SKM-1 (cell line): ENCODE data around the gene ADGRG2.
A peak's percentile ranks its signal among the peaks of the same experiment; 100 is the strongest.

Experiments used
- DNase-seq: peaks from one replicate; lab custom pipeline; 2025; ENCODE audit not compliant: unreplicated experiment; lab: John Stamatoyannopoulos, UW

Gene ADGRG2

DNA sequence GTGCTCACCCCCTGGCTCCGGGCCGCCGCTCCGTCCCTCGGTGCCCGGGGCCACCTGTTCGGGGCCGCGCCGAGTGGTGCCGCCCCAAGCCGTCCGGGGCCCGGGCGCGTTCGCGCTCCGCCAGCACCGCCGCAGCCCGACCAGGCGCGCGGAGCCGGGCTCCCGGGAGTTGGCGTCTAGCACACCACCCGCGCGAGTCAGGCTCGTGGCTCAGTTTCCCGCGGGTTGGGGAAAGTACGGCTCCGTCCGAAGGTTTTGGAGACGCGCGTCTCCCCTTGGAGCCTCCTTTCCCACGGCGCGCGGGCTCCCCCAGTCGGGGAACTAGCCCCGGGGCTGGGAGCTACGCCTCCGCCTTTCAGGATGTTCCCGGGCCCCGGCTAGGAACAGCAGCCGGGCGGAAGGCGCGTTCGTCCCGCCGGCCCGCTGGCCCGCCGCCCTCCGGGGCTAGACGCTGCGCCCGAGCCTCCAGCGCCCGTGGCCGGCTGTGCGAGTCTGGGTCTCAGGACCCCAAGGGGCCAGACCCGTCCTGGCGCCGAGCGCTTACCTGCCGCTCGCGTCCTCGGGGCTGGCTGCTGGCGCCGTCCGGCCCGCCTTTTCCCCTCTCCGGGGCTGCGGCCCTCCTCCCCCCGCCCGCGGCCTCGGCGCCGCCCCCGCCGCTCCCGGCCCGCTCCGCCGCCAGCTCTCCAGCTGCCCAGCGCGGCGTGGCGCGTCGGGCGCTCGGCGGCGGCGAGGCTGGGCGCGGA, at the start of gene ADGRG2:
Gene ADGRG2, minus strand, starts transcription at position 571 of the 743 bp plus-strand sequence. CDS start 53,634 bp downstream, outside the sequence.
- no peak for DNase-seq

- no peak for DNase-seq
Observed at GRCh38 chrX:19168609-19169008, 46.3 kb upstream of the ADGRG2 start.

- DNase-seq, result no peak
Observed at GRCh38 chrX:19162851-19163250, 40.6 kb upstream of the ADGRG2 start.

DNA sequence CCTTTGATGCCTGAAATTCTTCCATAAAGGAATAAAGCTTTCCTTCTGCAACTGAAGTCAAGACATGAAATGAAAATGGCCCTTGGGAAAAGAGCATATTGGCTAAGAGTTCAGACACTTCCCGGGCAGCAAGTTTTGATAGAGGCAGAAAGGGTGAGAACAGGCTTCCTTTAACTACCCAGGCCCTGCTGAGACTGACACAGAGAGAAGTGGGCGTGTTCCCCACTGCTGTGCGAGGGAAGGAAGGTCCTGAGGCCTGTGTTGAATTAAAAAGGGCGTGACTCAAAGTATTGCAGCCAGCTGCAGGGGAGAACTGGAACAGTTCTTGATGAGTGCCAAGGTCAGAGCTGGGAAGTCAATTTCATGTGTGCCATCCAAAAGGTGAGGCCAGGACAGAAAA, 33.9 kb upstream of the ADGRG2 start:
- no peak for DNase-seq

- DNase-seq, result no peak
Observed at GRCh38 chrX:19152762-19153161, 30.5 kb upstream of the ADGRG2 start.

DNA sequence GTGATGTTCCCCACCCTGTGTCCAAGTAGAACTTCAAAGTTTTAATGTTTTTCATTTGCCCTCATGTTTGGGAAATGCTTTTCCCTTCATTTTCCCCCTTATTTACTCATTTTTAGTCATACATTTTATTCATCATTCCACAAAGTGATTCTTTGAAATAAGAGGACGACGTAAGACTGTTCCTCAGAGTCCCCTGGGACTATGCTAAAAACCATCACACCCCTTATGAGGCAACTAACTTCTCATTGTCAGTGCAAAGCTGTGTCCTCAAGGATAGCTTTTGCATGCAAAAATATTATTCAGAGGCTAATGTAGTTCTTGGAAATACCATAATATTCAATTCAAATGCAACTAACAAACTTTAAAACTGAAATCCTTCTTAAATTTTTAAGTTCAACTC, 14.8 kb upstream of the ADGRG2 start:
- DNase-seq, result no peak

- DNase-seq, result no peak
Observed at GRCh38 chrX:19133784-19134183, 11.5 kb upstream of the ADGRG2 start.

DNA sequence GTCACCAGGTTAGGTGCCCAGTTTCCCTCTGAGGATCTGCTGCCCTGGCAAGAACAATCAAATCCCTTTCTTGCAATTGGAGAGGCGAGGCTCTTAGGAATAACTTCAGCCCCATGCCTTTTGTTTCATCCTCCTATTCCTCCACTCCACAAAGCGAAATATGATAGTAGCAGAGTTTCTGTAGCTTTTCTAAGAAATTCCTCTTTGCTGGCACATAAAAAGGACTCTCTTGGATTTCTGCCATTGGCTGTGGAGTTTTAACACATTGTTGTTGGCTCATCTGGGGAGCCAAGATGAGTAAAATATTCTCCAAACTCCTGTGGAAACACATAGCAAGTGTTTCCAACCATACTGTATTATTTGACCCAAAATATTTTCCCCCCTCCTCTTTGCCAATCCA, 11.0 kb upstream of the ADGRG2 start:
- no peak for DNase-seq

- no peak for DNase-seq
Observed at GRCh38 chrX:19130628-19131027, 8.4 kb upstream of the ADGRG2 start.

DNA sequence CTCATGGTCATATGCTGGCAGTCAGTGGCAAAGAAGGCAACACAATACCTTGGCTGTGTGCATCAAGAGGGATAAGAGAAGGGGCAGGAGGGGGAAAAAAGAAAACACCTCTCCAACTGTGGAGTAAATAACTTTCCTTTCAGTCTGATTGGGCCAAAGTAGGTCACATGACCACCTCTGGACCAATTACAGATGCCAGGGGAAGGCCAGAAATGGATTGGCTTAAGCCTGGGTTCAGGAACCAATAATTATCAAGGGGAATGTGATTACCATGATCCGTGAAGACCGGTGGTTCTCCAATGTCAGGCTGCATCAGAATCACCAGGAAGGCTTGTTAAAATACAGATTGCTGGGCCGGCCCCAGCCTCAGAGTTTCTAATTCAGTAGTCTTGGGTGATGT, 7.4 kb upstream of the ADGRG2 start:
- no peak for DNase-seq

DNA sequence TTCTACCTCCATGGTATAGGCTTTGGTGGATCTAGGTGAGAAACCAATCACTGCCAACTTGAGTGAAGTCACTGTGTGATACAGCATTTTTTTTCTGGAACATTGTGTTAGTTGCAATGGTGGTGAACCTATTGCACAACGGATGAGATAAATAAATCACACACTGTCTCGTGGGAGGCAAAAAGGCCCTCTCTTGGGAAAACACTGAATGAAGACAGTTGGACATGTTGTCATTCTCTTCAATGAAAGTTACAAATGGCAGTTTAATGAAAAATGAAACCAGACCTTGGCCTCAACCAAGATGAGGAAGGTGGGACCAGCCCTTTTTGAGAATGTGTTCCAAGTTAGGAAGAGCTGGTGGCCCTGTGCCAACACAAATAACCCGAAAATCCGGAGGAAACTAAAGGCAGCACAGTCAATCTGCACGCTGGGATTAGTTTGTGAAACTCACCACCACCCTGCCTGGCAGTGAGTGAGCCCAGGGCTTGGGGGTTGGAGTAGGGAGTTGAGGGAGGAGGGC, 5.4 kb upstream of the ADGRG2 start:
- DNase-seq, result no peak

GRCh38 chrX:19122641-19123009, 357 bp upstream of the ADGRG2 start:
- DNase-seq, result no peak

DNA sequence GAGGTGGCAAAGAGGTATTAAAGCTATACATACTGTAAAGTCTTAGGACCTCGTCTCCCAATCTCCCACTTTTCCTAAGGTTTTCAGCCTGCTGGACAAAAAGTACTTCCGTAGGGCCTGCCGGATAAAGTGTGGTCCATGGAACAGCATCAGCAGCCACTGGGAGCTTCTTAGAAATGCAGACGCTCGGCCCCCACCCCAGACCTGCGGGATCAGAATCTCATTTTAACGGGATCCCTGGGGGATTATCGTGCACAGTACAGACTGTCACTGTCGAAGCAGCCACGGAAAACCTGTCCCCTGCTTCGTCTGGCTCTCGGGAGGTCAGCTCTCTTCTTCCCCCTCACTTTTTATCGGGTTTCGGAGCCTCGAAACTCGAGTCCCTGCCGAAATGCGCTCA, 802 bp downstream of the ADGRG2 start:
- no peak for DNase-seq

- no peak for DNase-seq
Observed at GRCh38 chrX:19110642-19111041, 11.6 kb downstream of the ADGRG2 start.

GRCh38 chrX:19107035-19107434, 15.2 kb downstream of the ADGRG2 start:
- no peak for DNase-seq

GRCh38 chrX:19100586-19100985, 21.7 kb downstream of the ADGRG2 start:
- no peak for DNase-seq

DNA sequence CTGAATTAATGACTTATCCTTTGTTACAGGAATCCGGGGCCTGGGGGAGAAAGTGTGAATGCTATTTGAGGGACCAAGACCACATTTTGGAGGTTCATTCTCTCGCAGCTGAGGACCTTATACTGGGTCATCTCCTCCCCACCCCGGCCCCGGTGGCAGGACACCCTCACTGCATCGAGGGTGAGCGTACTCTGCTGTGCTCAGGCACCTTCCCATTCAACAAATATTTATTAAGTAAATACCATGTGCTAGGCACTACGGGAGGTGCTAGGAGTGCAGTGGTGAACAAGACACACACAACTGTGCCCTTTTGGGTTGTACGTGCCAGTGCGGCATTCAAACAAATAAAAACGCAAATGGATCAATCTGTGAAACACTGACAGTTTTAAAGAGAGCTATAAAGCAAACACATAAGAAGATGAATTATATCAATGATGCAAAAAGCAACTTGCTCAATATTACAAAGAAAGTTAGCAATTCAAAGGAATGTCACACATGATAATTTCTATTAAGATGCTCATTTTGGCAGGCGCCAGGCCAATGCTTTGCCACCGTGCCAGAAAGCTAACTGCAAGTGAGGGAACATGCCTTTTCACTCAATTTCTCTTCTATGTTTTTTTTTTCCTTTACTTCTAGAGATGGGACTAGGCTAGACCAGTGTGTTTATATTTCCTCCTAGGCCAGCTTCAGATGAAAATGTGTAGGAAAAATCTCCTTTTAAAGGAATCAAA, 24.6 kb downstream of the ADGRG2 start:
- no peak for DNase-seq

GRCh38 chrX:19096586-19096985, 25.7 kb downstream of the ADGRG2 start:
- no peak for DNase-seq

- no peak for DNase-seq
Observed at GRCh38 chrX:19094654-19095053, 27.6 kb downstream of the ADGRG2 start.

DNA sequence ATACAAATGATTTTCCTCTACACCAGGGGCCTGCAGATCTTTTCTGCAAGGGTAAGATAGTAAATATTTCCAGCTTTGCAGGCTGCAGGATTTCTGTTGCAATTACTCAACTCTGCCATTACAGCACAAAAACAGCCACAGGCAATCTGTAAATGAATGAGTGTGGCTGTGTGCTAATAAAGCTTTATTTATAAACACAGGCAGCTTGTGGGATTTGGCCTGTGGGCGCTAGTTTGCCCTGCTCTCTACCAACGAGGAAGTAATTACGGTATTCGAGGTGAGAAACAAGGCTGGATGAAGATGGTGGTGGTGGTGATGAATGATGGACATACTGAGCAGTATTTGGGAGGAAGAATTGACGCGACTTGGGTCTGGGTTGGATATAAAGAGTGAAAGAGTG, 30.7 kb downstream of the ADGRG2 start:
- no peak for DNase-seq

- no peak for DNase-seq
Observed at GRCh38 chrX:19089555-19090040, 32.7 kb downstream of the ADGRG2 start.

GRCh38 chrX:19086102-19086772, 36.0 kb downstream of the ADGRG2 start:
- peak; percentile 75 for DNase-seq
